Smooth muscle cell (in vitro differentiated cells): ENCODE results near the gene ERH. TPM values are rescaled to one million over a fixed set of nuclear protein-coding genes. Genes with fewer than 3 reads are reported as not detected.

Experiments used
- DNase-seq: peaks from one replicate; lab custom pipeline; 2025; ENCODE audit not compliant: unreplicated experiment; lab: John Stamatoyannopoulos, UW
- H2AFZ ChIP-seq: fragments of 200-600 bp; sonication (generic); 2 replicates; pipeline ENCODE4 v1.6.0; 2016; ENCODE audit warnings: antibody characterized with exemption, low read depth, mild to moderate bottlenecking
- H3F3A ChIP-seq: fragments of 200-600 bp; sonication (generic); 2 replicates; pipeline ENCODE4 v1.6.0; 2017; ENCODE audit warnings: antibody characterized with exemption, low read depth
- H3K27ac ChIP-seq: fragments of 200-600 bp; sonication (generic); 2 replicates; pipeline ENCODE4 v1.5.1; 2016; ENCODE audit warnings: low read depth, mild to moderate bottlenecking
- H3K27me3 ChIP-seq: fragments of 200-600 bp; sonication (generic); 2 replicates; pipeline ENCODE4 v1.6.1; 2016; ENCODE audit warnings: low read depth, mild to moderate bottlenecking
- H3K36me3 ChIP-seq: fragments of 200-600 bp; sonication (generic); 2 replicates; pipeline ENCODE4 v1.5.1; 2016; ENCODE audit warnings: low read depth
- H3K4me1 ChIP-seq: fragments of 200-600 bp; sonication (generic); 2 replicates; pipeline ENCODE4 v1.5.1; 2016; ENCODE audit warnings: low read depth
- H3K4me2 ChIP-seq: fragments of 200-600 bp; sonication (generic); 2 replicates; pipeline ENCODE4 v1.6.0; 2016; ENCODE audit warnings: mild to moderate bottlenecking
- H3K4me3 ChIP-seq: fragments of 200-600 bp; sonication (generic); 2 replicates; pipeline ENCODE4 v1.5.1; 2016; ENCODE audit warnings: mild to moderate bottlenecking
- H3K79me2 ChIP-seq: fragments of 200-600 bp; sonication (generic); 2 replicates; pipeline ENCODE4 v1.6.0; 2016; ENCODE audit warnings: low read depth, mild to moderate bottlenecking
- H3K9ac ChIP-seq: fragments of 200-600 bp; sonication (generic); 2 replicates; pipeline ENCODE4 v1.6.0; 2016; ENCODE audit warnings: low read depth
- H3K9me3 ChIP-seq: fragments of 200-600 bp; sonication (generic); replicated peaks from 2 replicates; pipeline ENCODE4 v1.5.1; 2016; ENCODE audit warnings: low read depth
- H4K20me1 ChIP-seq: fragments of 200-600 bp; sonication (generic); 2 replicates; pipeline ENCODE4 v1.6.0; 2016; ENCODE audit warnings: low read depth
- WGBS: methylation state at CpG from one replicate; pipeline ENCODE4 v1.1.7; 2016; ENCODE audit warnings: low lambda C conversion rate; 5-methylcytosine and 5-hydroxymethylcytosine counted together
- polyA plus RNA-seq: library from polyadenylated mRNA; unstranded; fragments of >200 nt; fragmentation: Nextera tagmentation; extraction: Ambion mirVana; gene quantifications from 2 replicates; pipeline ENCODE4 v1.2.1, GENCODE V29; 2016
- total RNA-seq: library from RNA; depleted of rRNA; stranded (reverse); fragments of >200 nt; gene quantifications from 2 replicates; pipeline ENCODE4 v1.2.3, GENCODE V29; 2014
- TF ChIP-seq, protein P1 (sequence below): fragments of 200-600 bp; sonication (generic); IDR thresholded peaks from 2 replicates; pipeline ENCODE4 v1.5.1; 2017; ENCODE audit warnings: borderline replicate concordance, mild to moderate bottlenecking, antibody characterized with exemption; ENCODE audit not compliant: insufficient read depth, poor library complexity, severe bottlenecking

ERH gene
- total and polyA plus RNA-seq, 2 experiments from 2014 or later, result 118 to 208 TPM

DNA sequence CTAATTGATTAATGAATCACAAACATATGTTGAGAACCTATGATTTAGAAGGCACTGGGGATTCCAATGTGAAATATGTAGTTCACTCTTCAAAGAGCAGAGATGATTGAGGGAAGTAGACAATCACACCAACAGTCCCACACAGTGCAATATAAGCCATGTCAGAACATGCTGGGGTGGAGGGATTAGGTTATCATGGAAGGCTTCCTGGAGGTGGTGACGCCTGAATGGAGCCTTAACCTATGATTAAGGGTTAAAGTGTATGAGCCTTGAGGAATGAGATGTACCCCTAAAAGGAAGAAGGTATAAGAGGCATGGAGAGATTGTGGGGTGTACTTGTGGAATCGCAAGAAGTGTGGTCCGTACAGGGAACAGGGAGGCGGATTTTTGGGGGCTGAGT, 31.3 kb downstream of the ERH start:
- WGBS, result 98% methylated on average over 4 of the region's 4 CpGs
- no peak for DNase-seq
- no peak overlapping the region for H3K27ac ChIP-seq
- no peak overlapping the region for H2AFZ ChIP-seq
- no peaks in the 10 kb centered on the region for H3K27me3 ChIP-seq
- H3K36me3 ChIP-seq, result no peaks in the 10 kb centered on the region
- H3K79me2 ChIP-seq, result no peaks in the 10 kb centered on the region
- no peak overlapping the region for H3K9ac ChIP-seq
- H3K9me3 ChIP-seq, result no peaks in the 10 kb centered on the region
- no peak overlapping the region for H3K4me2 ChIP-seq
- TF ChIP-seq, protein P1, sequence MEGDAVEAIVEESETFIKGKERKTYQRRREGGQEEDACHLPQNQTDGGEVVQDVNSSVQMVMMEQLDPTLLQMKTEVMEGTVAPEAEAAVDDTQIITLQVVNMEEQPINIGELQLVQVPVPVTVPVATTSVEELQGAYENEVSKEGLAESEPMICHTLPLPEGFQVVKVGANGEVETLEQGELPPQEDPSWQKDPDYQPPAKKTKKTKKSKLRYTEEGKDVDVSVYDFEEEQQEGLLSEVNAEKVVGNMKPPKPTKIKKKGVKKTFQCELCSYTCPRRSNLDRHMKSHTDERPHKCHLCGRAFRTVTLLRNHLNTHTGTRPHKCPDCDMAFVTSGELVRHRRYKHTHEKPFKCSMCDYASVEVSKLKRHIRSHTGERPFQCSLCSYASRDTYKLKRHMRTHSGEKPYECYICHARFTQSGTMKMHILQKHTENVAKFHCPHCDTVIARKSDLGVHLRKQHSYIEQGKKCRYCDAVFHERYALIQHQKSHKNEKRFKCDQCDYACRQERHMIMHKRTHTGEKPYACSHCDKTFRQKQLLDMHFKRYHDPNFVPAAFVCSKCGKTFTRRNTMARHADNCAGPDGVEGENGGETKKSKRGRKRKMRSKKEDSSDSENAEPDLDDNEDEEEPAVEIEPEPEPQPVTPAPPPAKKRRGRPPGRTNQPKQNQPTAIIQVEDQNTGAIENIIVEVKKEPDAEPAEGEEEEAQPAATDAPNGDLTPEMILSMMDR, result no peak
- no peaks in the 10 kb centered on the region for H3K4me1 ChIP-seq
- no peak overlapping the region for H3K4me3 ChIP-seq
- no peaks in the 10 kb centered on the region for H3F3A ChIP-seq
- H4K20me1 ChIP-seq, result no peaks in the 10 kb centered on the region

DNA sequence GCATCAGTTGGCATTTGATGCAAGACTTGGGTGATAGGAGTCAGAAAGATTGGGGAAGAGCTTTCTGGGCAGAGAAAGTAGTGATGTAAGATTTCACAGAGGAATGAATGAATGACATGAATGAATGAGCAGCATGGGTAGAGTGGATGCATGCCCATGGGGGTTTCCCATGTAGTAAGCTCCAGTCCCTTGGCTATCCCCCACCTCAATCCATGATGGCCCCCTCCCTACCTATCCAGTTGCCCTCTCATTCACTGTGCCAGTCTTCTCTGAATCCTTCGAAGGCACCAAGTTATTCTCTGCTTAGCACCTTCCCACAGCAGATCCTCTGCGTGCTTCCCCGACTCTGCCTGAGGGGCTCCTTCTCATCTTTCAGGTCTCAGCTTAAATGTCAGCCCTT, 32.0 kb downstream of the ERH start:
- Histone ChIP-seq H3K4me3 (no peak overlapping the region), H3K4me2 (no peak overlapping the region), H3K9me3 (no peaks in the 10 kb centered on the region), H2AFZ (no peak overlapping the region), H3F3A (no peaks in the 10 kb centered on the region), H3K79me2 (no peaks in the 10 kb centered on the region), H4K20me1 (no peaks in the 10 kb centered on the region), H3K9ac (no peak overlapping the region), H3K27me3 (no peaks in the 10 kb centered on the region), H3K4me1 (no peaks in the 10 kb centered on the region), H3K27ac (no peak overlapping the region), H3K36me3 (no peaks in the 10 kb centered on the region)
- TF ChIP-seq, protein P1, result no peak
- DNase-seq, result no peak
- 75% methylated on average over 3 of the region's 3 CpGs for WGBS

DNA sequence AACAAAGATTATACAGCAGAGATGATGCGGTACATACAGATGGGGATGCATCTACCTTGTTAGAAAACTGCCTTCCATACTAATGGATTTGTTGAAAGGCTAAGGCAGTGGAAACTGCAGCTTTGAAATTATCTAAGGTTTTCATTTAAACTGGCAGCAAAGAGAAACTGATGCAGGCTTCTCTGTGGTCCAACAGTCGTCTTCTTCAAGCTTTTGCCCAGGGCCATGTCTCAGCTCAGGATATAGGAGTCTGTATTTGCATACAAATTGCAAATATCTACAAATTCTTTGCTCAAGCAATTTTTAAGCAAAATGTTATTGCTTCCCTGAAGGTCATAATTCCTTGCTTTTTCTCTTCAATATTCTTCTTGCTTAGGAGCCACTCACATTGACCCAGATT, 33.7 kb downstream of the ERH start:
- DNase-seq, result no peak
- H4K20me1 ChIP-seq, result no peaks in the 10 kb centered on the region
- no peaks in the 10 kb centered on the region for H3K27me3 ChIP-seq
- H3F3A ChIP-seq, result no peaks in the 10 kb centered on the region
- H3K4me1 ChIP-seq, result no peaks in the 10 kb centered on the region
- H3K79me2 ChIP-seq, result no peaks in the 10 kb centered on the region
- no peaks in the 10 kb centered on the region for H3K9me3 ChIP-seq
- no peak overlapping the region for H2AFZ ChIP-seq
- no peak overlapping the region for H3K4me2 ChIP-seq
- H3K27ac ChIP-seq, result no peak overlapping the region
- 94% methylated on average over 2 of the region's 2 CpGs for WGBS
- H3K4me3 ChIP-seq, result no peak overlapping the region
- H3K36me3 ChIP-seq, result no peaks in the 10 kb centered on the region
- TF ChIP-seq, protein P1, result no peak
- H3K9ac ChIP-seq, result no peak overlapping the region

GRCh38 chr14:69363964-69364363, 34.1 kb downstream of the ERH start:
- no peaks in the 10 kb centered on the region for H3K9me3 ChIP-seq
- H3K27me3 ChIP-seq, result no peaks in the 10 kb centered on the region
- H3K9ac ChIP-seq, result no peak overlapping the region
- H2AFZ ChIP-seq, result no peak overlapping the region
- H3F3A ChIP-seq, result no peaks in the 10 kb centered on the region
- H3K4me2 ChIP-seq, result no peak overlapping the region
- no peak overlapping the region for H3K27ac ChIP-seq
- TF ChIP-seq, protein P1, result no peak
- H3K79me2 ChIP-seq, result no peaks in the 10 kb centered on the region
- H4K20me1 ChIP-seq, result no peaks in the 10 kb centered on the region
- H3K36me3 ChIP-seq, result no peaks in the 10 kb centered on the region
- no peaks in the 10 kb centered on the region for H3K4me1 ChIP-seq
- H3K4me3 ChIP-seq, result no peak overlapping the region
- WGBS, result 88% methylated on average over 4 of the region's 4 CpGs
- no peak for DNase-seq
